ENCODE data around the gene TRIM59. TPM values are rescaled to one million over a fixed set of nuclear protein-coding genes. Genes with fewer than 3 reads are reported as not detected.

TRIM59 gene
- total RNA-seq, 4 donors from 2014 or later: 4.3 to 11.1 (median 6.7) TPM

- 92% methylated on average over 2 of the region's 2 CpGs for WGBS
- Histone ChIP-seq H3K4me1 (peaks cover 7% of the 10 kb centered on the region), H3K36me3 (no peaks in the 10 kb centered on the region), H3K4me3 (no peak overlapping the region), H3K9me3 (no peaks in the 10 kb centered on the region), H3K27ac (no peak overlapping the region), H3K27me3 (no peaks in the 10 kb centered on the region)
- TF ChIP-seq CTCF (IDR thresholded peaks at IDR 0.05) (no peak), POLR2AphosphoS5 (IDR thresholded peaks at IDR 0.05) (no peak), EP300 (IDR thresholded peaks at IDR 0.05) (no peak), POLR2A (IDR thresholded peaks at IDR 0.05) (no peak)
- no peak for DNase-seq (ENCODE audit: low spot score in 2 of 2)
Observed at GRCh38 chr3:160393346-160394008, 56.1 kb downstream of the TRIM59 start.

- DNase-seq (ENCODE audit: low spot score in 2 of 2): no peak
Observed at GRCh38 chr3:160392798-160393197, 56.8 kb downstream of the TRIM59 start.

GRCh38 chr3:160390565-160391138, 58.9 kb downstream of the TRIM59 start:
- H3K27me3 ChIP-seq: no peaks in the 10 kb centered on the region
- no peak for DNase-seq (ENCODE audit: low spot score in 2 of 2)
- H3K9me3 ChIP-seq: no peaks in the 10 kb centered on the region
- 88% methylated on average over 3 of the region's 3 CpGs for WGBS
- TF ChIP-seq POLR2AphosphoS5 (IDR thresholded peaks at IDR 0.05) (no peak), EP300 (IDR thresholded peaks at IDR 0.05) (no peak), POLR2A (IDR thresholded peaks at IDR 0.05) (no peak), CTCF (IDR thresholded peaks at IDR 0.05) (no peak)
- H3K4me1 ChIP-seq: no peaks in the 10 kb centered on the region
- H3K27ac ChIP-seq: no peak overlapping the region
- H3K36me3 ChIP-seq: no peaks in the 10 kb centered on the region
- no peak overlapping the region for H3K4me3 ChIP-seq

More at GRCh38 chr3:160392798-160393197, 56.8 kb downstream of the TRIM59 start:
- Histone ChIP-seq H3K27me3 (no peaks in the 10 kb centered on the region), H3K4me3 (no peak overlapping the region), H3K4me1 (peaks cover under 1% of the 10 kb centered on the region), H3K27ac (no peak overlapping the region), H3K36me3 (no peaks in the 10 kb centered on the region), H3K9me3 (no peaks in the 10 kb centered on the region)
- TF ChIP-seq CTCF (IDR thresholded peaks at IDR 0.05) (no peak), POLR2AphosphoS5 (IDR thresholded peaks at IDR 0.05) (no peak), POLR2A (IDR thresholded peaks at IDR 0.05) (no peak), EP300 (IDR thresholded peaks at IDR 0.05) (no peak)

Other genes with a start within 250 kb of the TRIM59 start
- under 1 TPM in 2 of 4 donors, not detected in 2; 0.72 to 0.91 TPM for gene C3orf80, start 224.4 kb downstream of the TRIM59 start, total RNA-seq
- 10 to 100 TPM in 3 of 4 donors, 1 to 10 TPM in 1; 9.1 to 21.3 (median 17.2) TPM for gene IFT80, start 50.6 kb downstream of the TRIM59 start, total RNA-seq
- 10 to 100 TPM; 26.7 to 97.3 (median 28.1) TPM for gene SMC4, start 50.1 kb downstream of the TRIM59 start, total RNA-seq
- 10 to 100 TPM; 23.9 to 35.0 (median 29.4) TPM for gene KPNA4, start 115.8 kb upstream of the TRIM59 start, total RNA-seq
- gene ARL14, start 227.4 kb upstream of the TRIM59 start, total RNA-seq: not detected

All from suprapubic skin (tissue), 4 donors.